ENCODE results near the gene NCAPG2. TPM values are rescaled to one million over a fixed set of nuclear protein-coding genes. Genes with fewer than 3 reads are reported as not detected.

Gene NCAPG2
- total RNA-seq, 1 experiment from 2014 or later, result 67.3 TPM

GRCh38 chr7:158733775-158734494, 29.3 kb upstream of the NCAPG2 start:
- H3K4me1 Mint-ChIP-seq (ENCODE audit: low read depth, unreplicated experiment), result no peaks in the 10 kb centered on the region
- no peaks in the 10 kb centered on the region for H3K27me3 ChIP-seq (replicated peaks; ENCODE audit: control insufficient read depth, insufficient read depth, low read length)
- intact Hi-C loops (cut with micrococcal nuclease; ENCODE audit: unreplicated experiment), result no loop called here
- H3K9me3 Mint-ChIP-seq (ENCODE audit: unreplicated experiment), result no peaks in the 10 kb centered on the region
- no peaks in the 10 kb centered on the region; the same call in 1 of the 2 replicates for H3K36me3 ChIP-seq (ENCODE audit: control insufficient read depth, insufficient read depth, low read length)
- no peak overlapping the region for H3K27ac Mint-ChIP-seq (ENCODE audit: unreplicated experiment)
- H3K27me3 Mint-ChIP-seq (ENCODE audit: insufficient read depth, unreplicated experiment), result no peaks in the 10 kb centered on the region
- H3K36me3 Mint-ChIP-seq (ENCODE audit: insufficient read depth, unreplicated experiment), result peaks cover 59% of the 10 kb centered on the region
- no peaks in the 10 kb centered on the region for H3K9me3 ChIP-seq
- TF ChIP-seq CTCF (IDR thresholded peaks at IDR 0.05; ENCODE audit: insufficient read depth in 1 of 2, low read depth in 1 of 2, low read length in 1 of 2, severe bottlenecking in 1 of 2, unreplicated experiment in 1 of 2), result peak in 1 of 2 experiments; percentile 8
- no peak overlapping the region for H3K4me3 Mint-ChIP-seq (ENCODE audit: unreplicated experiment)
- TSS peak; percentile 28 for BruUV-seq (replicated peaks)
- no peak overlapping the region for H3K4me3 ChIP-seq (ENCODE audit: low read depth, low read length)
- no peak for DNase-seq
- H3K4me1 ChIP-seq, result no peaks in the 10 kb centered on the region
- CTCF ChIA-PET, result no interaction called here
- POLR2A ChIA-PET, result no interaction called here

GRCh38 chr7:158733220-158733519, 28.6 kb upstream of the NCAPG2 start:
- ChIA-PET CTCF (no interaction called here), POLR2A (no interaction called here)
- intact Hi-C loops (cut with micrococcal nuclease; ENCODE audit: unreplicated experiment), result no loop called here
- H3K4me1 ChIP-seq, result no peaks in the 10 kb centered on the region
- BruUV-seq (replicated peaks), result no TSS peak
- no peak for DNase-seq
- Mint-ChIP-seq H3K4me3 (ENCODE audit: unreplicated experiment) (no peak overlapping the region), H3K27me3 (ENCODE audit: insufficient read depth, unreplicated experiment) (no peaks in the 10 kb centered on the region), H3K4me1 (ENCODE audit: low read depth, unreplicated experiment) (no peaks in the 10 kb centered on the region), H3K36me3 (ENCODE audit: insufficient read depth, unreplicated experiment) (peaks cover 51% of the 10 kb centered on the region), H3K27ac (ENCODE audit: unreplicated experiment) (no peak overlapping the region), H3K9me3 (ENCODE audit: unreplicated experiment) (no peaks in the 10 kb centered on the region)
- no peak overlapping the region for H3K4me3 ChIP-seq (ENCODE audit: low read depth, low read length)
- no peaks in the 10 kb centered on the region for H3K9me3 ChIP-seq
- H3K27me3 ChIP-seq (replicated peaks; ENCODE audit: control insufficient read depth, insufficient read depth, low read length), result no peaks in the 10 kb centered on the region
- H3K36me3 ChIP-seq (ENCODE audit: control insufficient read depth, insufficient read depth, low read length), result no peaks in the 10 kb centered on the region; the same call in 1 of the 2 replicates
- no peak for TF ChIP-seq CTCF (IDR thresholded peaks at IDR 0.05; ENCODE audit: insufficient read depth in 1 of 2, low read depth in 1 of 2, low read length in 1 of 2, severe bottlenecking in 1 of 2, unreplicated experiment in 1 of 2)

- DNase-seq, result no peak
- CTCF ChIA-PET, result no interaction called here
- H3K27ac Mint-ChIP-seq (ENCODE audit: unreplicated experiment), result no peak overlapping the region
- POLR2A ChIA-PET, result no interaction called here
- no peaks in the 10 kb centered on the region for H3K27me3 Mint-ChIP-seq (ENCODE audit: insufficient read depth, unreplicated experiment)
- no peak for TF ChIP-seq CTCF (IDR thresholded peaks at IDR 0.05; ENCODE audit: insufficient read depth in 1 of 2, low read depth in 1 of 2, low read length in 1 of 2, severe bottlenecking in 1 of 2, unreplicated experiment in 1 of 2)
- no peaks in the 10 kb centered on the region for H3K9me3 Mint-ChIP-seq (ENCODE audit: unreplicated experiment)
- no peaks in the 10 kb centered on the region for H3K9me3 ChIP-seq
- H3K4me3 Mint-ChIP-seq (ENCODE audit: unreplicated experiment), result no peak overlapping the region
- no peaks in the 10 kb centered on the region; the same call in 1 of the 2 replicates for H3K36me3 ChIP-seq (ENCODE audit: control insufficient read depth, insufficient read depth, low read length)
- H3K4me1 Mint-ChIP-seq (ENCODE audit: low read depth, unreplicated experiment), result no peaks in the 10 kb centered on the region
- H3K4me3 ChIP-seq (ENCODE audit: low read depth, low read length), result no peak overlapping the region
- intact Hi-C loops (cut with micrococcal nuclease; ENCODE audit: unreplicated experiment), result no loop called here
- peaks cover 47% of the 10 kb centered on the region for H3K36me3 Mint-ChIP-seq (ENCODE audit: insufficient read depth, unreplicated experiment)
- BruUV-seq (replicated peaks), result no TSS peak
- H3K4me1 ChIP-seq, result no peaks in the 10 kb centered on the region
- no peaks in the 10 kb centered on the region for H3K27me3 ChIP-seq (replicated peaks; ENCODE audit: control insufficient read depth, insufficient read depth, low read length)
Measured at GRCh38 chr7:158732494-158733219, 28.1 kb upstream of the NCAPG2 start.

Measured in Caco-2 (cell line).